ENCODE data around the gene WBP2. TPM values are rescaled to one million over a fixed set of nuclear protein-coding genes. Genes with fewer than 3 reads are reported as not detected.

The WBP2 gene
- total and polyA plus RNA-seq, 10 donors, result 46.7 to 144 (median 89.1) TPM

DNA sequence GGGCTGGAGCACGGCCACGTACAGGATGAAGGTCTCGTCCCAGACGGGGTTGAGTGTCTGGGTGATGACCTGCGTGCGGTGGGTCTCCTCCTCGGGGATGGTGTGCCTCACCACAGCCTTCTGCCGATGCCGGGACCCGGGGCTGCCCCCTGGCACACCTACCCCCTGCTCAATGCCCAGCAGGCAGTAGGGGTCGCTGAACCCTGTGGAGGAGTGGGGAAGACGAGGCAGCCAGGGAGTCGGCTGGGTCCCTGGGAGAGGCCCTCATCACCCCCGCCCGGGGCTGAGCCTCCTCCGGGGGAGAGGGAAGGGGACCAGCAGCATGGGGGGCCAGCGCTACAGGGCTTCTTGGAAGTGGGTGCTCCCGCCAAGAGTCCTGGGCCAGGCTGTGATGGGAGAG, 12.7 kb downstream of the WBP2 start:
- DNase-seq, result peak; percentile 78
- Histone ChIP-seq H3K9me3 (no peaks in the 10 kb centered on the region), H3K27ac (peak overlapping the region in 6 of 8 donors; percentile 92 to 98 (median 96)), H3K27me3 (replicated peaks in 1 of 7) (no peaks in the 10 kb centered on the region), H3K36me3 (peaks cover 2 to 76% (median 51%) of the 10 kb centered on the region in 6 donors), H3K4me1 (peaks cover 39 to 100% (median 74%) of the 10 kb centered on the region in 6 donors), H3K4me3 (peak overlapping the region in 4 of 8 donors; percentile 54 to 80 (median 60))
- TF ChIP-seq POLR2A (IDR thresholded peaks at IDR 0.05) (no peak), POLR2AphosphoS5 (IDR thresholded peaks at IDR 0.05) (no peak)
- TF ChIP-seq, protein P1, sequence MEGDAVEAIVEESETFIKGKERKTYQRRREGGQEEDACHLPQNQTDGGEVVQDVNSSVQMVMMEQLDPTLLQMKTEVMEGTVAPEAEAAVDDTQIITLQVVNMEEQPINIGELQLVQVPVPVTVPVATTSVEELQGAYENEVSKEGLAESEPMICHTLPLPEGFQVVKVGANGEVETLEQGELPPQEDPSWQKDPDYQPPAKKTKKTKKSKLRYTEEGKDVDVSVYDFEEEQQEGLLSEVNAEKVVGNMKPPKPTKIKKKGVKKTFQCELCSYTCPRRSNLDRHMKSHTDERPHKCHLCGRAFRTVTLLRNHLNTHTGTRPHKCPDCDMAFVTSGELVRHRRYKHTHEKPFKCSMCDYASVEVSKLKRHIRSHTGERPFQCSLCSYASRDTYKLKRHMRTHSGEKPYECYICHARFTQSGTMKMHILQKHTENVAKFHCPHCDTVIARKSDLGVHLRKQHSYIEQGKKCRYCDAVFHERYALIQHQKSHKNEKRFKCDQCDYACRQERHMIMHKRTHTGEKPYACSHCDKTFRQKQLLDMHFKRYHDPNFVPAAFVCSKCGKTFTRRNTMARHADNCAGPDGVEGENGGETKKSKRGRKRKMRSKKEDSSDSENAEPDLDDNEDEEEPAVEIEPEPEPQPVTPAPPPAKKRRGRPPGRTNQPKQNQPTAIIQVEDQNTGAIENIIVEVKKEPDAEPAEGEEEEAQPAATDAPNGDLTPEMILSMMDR (IDR thresholded peaks at IDR 0.05 in 8 of 11, conservative IDR thresholded peaks at IDR 0.05 in 3 of 11), result no peak
- intact Hi-C loops (cut with DNase I; ENCODE audit: low total_unique reads), result no loop called here
- 87 to 92% (median 89%) methylated on average over 13 to 18 of the region's 18 CpGs for WGBS, 5 donors

- H3K4me1 ChIP-seq, result peaks cover 25 to 100% (median 68%) of the 10 kb centered on the region in 6 donors
- WGBS, 5 donors, result 67 to 82% (median 74%) methylated on average over 6 to 7 of the region's 7 CpGs
- peaks cover 0 to 76% (median 47%) of the 10 kb centered on the region in 6 donors for H3K36me3 ChIP-seq
- DNase-seq, result no peak
- no peak for TF ChIP-seq POLR2A (IDR thresholded peaks at IDR 0.05)
- no peak for TF ChIP-seq POLR2AphosphoS5 (IDR thresholded peaks at IDR 0.05)
- no peak overlapping the region for H3K4me3 ChIP-seq
- no peaks in the 10 kb centered on the region for H3K9me3 ChIP-seq
- peak overlapping the region in 3 of 8 donors; percentile 10 to 56 (median 24) for H3K27ac ChIP-seq
- intact Hi-C loops (cut with DNase I; ENCODE audit: low total_unique reads), result no loop called here
- H3K27me3 ChIP-seq (replicated peaks in 1 of 7), result no peaks in the 10 kb centered on the region
These were observed 14.4 kb downstream of the WBP2 start for GRCh38 chr17:75840799-75841164.

DNA sequence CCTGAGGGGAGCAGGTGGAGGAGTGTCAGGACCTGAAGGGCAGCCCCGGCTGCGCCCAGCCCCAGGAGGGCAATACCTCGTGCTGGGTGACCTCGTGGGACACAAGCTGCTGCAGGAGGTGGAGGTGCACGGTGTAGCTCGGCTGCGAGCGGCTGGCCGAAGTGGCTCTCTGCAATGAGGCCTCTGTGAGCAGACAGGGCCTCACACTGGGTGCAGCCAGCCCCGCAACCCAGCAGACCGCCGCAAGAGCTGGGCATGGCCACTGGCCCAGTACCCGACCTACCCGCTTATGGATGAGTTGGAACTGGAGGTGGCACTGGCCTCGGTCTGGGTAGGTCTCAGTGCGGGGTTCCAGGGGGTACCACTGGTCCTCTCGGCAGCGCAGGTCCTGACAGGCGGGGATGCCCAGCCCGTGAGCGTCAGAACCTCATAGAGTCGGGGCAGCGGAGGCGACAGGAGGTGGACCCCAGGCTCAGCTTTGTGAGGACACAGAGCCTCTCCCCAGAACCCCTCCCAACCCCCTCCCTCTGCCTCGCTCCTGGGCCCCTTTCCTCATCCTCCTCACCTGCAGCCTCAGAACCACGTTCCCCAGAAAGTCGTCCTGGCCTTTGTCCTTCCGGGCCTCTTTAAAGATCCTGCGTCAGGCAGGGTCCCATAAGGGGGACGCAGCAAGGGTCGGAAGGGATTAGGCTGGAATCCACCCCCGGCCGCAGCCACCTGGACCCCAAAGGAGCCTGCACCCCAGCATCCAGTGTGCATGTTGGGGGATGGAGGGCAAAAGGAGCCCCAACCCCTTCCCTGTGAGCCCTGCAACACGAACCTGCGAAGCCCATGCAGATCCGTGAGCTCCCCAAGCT, 15.0 kb downstream of the WBP2 start:
- Histone ChIP-seq H3K27ac (peak overlapping the region in 3 of 8 donors; percentile 10 to 56 (median 24)), H3K36me3 (peaks cover 0 to 78% (median 53%) of the 10 kb centered on the region in 6 donors), H3K4me1 (peaks cover 19 to 100% (median 65%) of the 10 kb centered on the region in 6 donors), H3K4me3 (no peak overlapping the region), H3K27me3 (replicated peaks in 1 of 7) (no peaks in the 10 kb centered on the region), H3K9me3 (no peaks in the 10 kb centered on the region)
- intact Hi-C loops (cut with DNase I; ENCODE audit: low total_unique reads), result no loop called here
- peak; percentile 76 for DNase-seq
- TF ChIP-seq POLR2AphosphoS5 (IDR thresholded peaks at IDR 0.05), result peak in 1 of 3 donors; percentile 31
- TF ChIP-seq POLR2A (IDR thresholded peaks at IDR 0.05), result no peak
- TF ChIP-seq, protein P1 (IDR thresholded peaks at IDR 0.05 in 8 of 11, conservative IDR thresholded peaks at IDR 0.05 in 3 of 11), result no peak
- 91 to 97% (median 93%) methylated on average over 20 to 36 of the region's 36 CpGs for WGBS, 5 donors

- WGBS, 5 donors, result 70 to 89% (median 82%) methylated on average over 15 of the region's 15 CpGs
- H3K36me3 ChIP-seq, result peaks cover 0 to 96% (median 70%) of the 10 kb centered on the region in 6 donors
- H3K27me3 ChIP-seq (replicated peaks in 1 of 7), result no peaks in the 10 kb centered on the region
- DNase-seq, result peak; percentile 80
- intact Hi-C loops (cut with DNase I; ENCODE audit: low total_unique reads), result no loop called here
- H3K27ac ChIP-seq, result peak overlapping the region in 5 of 8 donors; percentile 33 to 91 (median 44)
- no peaks in the 10 kb centered on the region for H3K9me3 ChIP-seq
- peaks cover 18 to 100% (median 62%) of the 10 kb centered on the region in 6 donors for H3K4me1 ChIP-seq
- TF ChIP-seq POLR2A (IDR thresholded peaks at IDR 0.05) (no peak), POLR2AphosphoS5 (IDR thresholded peaks at IDR 0.05) (peak; percentile 47 to 53 (median 51))
- TF ChIP-seq, protein P1 (IDR thresholded peaks at IDR 0.05 in 8 of 11, conservative IDR thresholded peaks at IDR 0.05 in 3 of 11), result no peak
- H3K4me3 ChIP-seq, result no peak overlapping the region
These were observed 16.7 kb downstream of the WBP2 start for GRCh38 chr17:75838410-75838809.

Data from spleen (tissue), 11 donors.